ENCODE data around the gene SLC2A6. TPM values are rescaled to one million over a fixed set of nuclear protein-coding genes. Genes with fewer than 3 reads are reported as not detected.

Gene SLC2A6
- total and polyA plus RNA-seq, 2 donors from 2014 or later, result 2.5 to 5.8 TPM

DNA sequence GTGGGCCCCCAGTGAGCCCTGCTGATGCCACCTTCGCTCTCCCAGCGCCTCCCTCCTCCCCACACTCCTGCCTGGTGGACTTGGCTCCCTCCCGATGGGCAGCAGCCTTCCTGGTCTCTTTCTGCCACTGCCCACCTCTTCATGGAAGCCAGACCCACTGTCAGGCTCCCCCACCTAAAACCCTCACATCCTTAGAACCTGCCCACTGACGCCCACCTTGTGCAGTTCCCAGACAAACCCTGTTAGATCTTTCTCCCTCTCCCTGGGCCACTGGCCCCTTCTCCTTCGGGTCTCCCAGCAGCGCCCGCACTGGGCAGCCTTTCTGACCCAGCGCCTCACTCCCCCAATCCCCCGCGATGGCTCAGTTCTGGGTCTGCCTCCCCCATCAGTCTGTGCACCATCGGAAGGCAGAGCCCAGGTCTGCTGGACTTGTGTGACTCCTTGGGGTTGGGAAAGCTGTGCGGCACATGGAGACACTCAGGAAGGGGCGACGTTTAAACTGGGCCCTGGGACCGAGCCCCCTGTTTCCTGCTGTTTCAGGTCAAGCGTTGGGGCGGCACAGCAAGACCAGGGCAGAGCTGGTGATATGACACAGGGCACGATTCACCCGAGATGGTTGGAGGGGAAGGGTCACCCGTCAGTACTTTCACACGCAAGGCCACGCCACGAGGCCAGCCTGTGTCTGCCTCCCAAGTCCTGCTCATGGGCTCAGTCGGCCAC is 28.5 kb upstream of the SLC2A6 start:
- TF ChIP-seq, protein P1, sequence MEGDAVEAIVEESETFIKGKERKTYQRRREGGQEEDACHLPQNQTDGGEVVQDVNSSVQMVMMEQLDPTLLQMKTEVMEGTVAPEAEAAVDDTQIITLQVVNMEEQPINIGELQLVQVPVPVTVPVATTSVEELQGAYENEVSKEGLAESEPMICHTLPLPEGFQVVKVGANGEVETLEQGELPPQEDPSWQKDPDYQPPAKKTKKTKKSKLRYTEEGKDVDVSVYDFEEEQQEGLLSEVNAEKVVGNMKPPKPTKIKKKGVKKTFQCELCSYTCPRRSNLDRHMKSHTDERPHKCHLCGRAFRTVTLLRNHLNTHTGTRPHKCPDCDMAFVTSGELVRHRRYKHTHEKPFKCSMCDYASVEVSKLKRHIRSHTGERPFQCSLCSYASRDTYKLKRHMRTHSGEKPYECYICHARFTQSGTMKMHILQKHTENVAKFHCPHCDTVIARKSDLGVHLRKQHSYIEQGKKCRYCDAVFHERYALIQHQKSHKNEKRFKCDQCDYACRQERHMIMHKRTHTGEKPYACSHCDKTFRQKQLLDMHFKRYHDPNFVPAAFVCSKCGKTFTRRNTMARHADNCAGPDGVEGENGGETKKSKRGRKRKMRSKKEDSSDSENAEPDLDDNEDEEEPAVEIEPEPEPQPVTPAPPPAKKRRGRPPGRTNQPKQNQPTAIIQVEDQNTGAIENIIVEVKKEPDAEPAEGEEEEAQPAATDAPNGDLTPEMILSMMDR (IDR thresholded peaks at IDR 0.05; ENCODE audit: borderline replicate concordance, extremely low read depth, insufficient read depth), result no peak
- H3K9me3 ChIP-seq (ENCODE audit: control insufficient read depth in 2 of 3, insufficient read depth in 1 of 3, low read length in 3 of 3), result peaks cover 0 to 1% (median under 1%) of the 10 kb centered on the region in 3 donors
- H3K36me3 ChIP-seq (ENCODE audit: control insufficient read depth in 2 of 3, insufficient read depth in 3 of 3, low read length in 3 of 3), result no peaks in the 10 kb centered on the region
- no peak overlapping the region for H3K9ac ChIP-seq (ENCODE audit: low read length in 3 of 3)
- H3K4me3 ChIP-seq (ENCODE audit: low read length in 3 of 3), result no peak overlapping the region
- peaks cover 0 to 10% (median 9%) of the 10 kb centered on the region in 3 donors for H3K4me1 ChIP-seq (ENCODE audit: control insufficient read depth in 2 of 3, insufficient read depth in 2 of 3, low read depth in 1 of 3, low read length in 3 of 3)
- no peak for FAIRE-seq
- intact Hi-C loops (cut with DNase I), result no loop called here
- peak in 1 of 5 donors; percentile 66 for DNase-seq
- no peak overlapping the region for H3K27ac ChIP-seq (ENCODE audit: low read depth in 2 of 2, low read length in 2 of 2)
- no peaks in the 10 kb centered on the region for H3K27me3 ChIP-seq (ENCODE audit: control insufficient read depth, insufficient read depth, low read length)

DNA sequence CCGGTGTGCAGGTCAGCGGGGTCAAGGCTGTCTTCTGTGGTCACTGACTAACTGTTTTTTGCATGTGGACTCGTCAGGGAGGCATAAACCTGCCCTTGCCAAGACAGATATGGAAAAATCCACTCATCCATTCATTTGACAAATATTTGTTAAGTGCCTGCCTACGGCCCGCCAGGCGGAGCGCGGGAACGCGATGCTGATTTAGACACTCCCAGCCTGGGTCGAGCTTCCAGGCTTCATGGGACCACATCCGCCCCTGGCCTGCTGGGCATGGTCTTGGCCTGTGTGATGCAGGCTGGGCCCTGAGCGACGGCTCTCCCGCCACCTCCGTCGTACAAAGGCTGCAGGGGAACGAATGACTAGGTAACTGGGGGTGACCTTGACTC is 27.7 kb upstream of the SLC2A6 start:
- intact Hi-C loops (cut with DNase I), result no loop called here
- Histone ChIP-seq H3K27ac (ENCODE audit: low read depth in 2 of 2, low read length in 2 of 2) (no peak overlapping the region), H3K4me3 (ENCODE audit: low read length in 3 of 3) (no peak overlapping the region), H3K4me1 (ENCODE audit: control insufficient read depth in 2 of 3, insufficient read depth in 2 of 3, low read depth in 1 of 3, low read length in 3 of 3) (peaks cover 0 to 9% (median 7%) of the 10 kb centered on the region in 3 donors), H3K36me3 (ENCODE audit: control insufficient read depth in 2 of 3, insufficient read depth in 3 of 3, low read length in 3 of 3) (no peaks in the 10 kb centered on the region), H3K9ac (ENCODE audit: low read length in 3 of 3) (no peak overlapping the region), H3K9me3 (ENCODE audit: control insufficient read depth in 2 of 3, insufficient read depth in 1 of 3, low read length in 3 of 3) (peaks cover 0 to 9% (median 5%) of the 10 kb centered on the region in 3 donors), H3K27me3 (ENCODE audit: control insufficient read depth, insufficient read depth, low read length) (no peaks in the 10 kb centered on the region)
- TF ChIP-seq, protein P1 (IDR thresholded peaks at IDR 0.05; ENCODE audit: borderline replicate concordance, extremely low read depth, insufficient read depth), result no peak
- FAIRE-seq (no peak), DNase-seq (peak in 1 of 5 donors; percentile 92)

DNA sequence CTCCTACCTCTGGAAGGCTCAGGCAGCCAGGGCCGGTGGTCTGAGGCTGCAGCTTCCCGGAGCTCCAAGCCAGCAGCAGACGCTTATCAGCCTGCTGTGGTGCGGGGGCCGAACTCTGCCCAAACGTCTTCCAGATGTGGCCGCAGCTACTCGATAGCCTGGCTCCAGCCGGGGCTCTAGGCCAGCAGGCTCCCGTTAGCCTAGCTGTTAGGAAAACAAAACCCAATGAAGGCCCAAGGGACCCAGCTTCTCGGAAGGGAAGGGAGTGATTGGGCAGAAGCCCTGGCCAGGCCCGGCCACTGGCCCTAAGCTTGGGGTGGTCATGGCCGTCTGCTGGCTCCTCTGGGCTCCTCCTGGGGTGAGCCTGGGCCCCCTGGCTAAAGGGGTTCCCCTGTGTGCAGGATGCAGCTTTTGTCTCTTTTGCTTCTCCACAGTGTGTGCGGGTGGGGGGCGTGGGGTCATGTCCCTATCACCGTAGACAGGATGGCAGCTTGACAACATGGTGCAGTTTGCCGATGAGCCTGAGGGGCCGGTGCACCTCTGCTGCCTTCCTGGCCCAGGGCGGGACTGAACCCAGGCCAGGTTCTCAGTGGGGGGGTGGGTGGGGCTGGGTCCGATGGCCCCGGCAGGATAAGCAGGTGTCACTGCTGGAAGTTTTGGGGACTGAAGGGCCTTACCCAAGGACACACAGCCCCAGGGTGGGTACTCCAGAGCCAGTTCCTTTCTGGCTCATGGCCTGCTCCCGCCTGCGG is 27.2 kb upstream of the SLC2A6 start:
- peaks cover 0 to 12% (median 5%) of the 10 kb centered on the region in 3 donors for H3K9me3 ChIP-seq (ENCODE audit: control insufficient read depth in 2 of 3, insufficient read depth in 1 of 3, low read length in 3 of 3)
- no peak overlapping the region for H3K27ac ChIP-seq (ENCODE audit: low read depth in 2 of 2, low read length in 2 of 2)
- H3K4me1 ChIP-seq (ENCODE audit: control insufficient read depth in 2 of 3, insufficient read depth in 2 of 3, low read depth in 1 of 3, low read length in 3 of 3), result peaks cover 0 to 9% (median 7%) of the 10 kb centered on the region in 3 donors
- H3K27me3 ChIP-seq (ENCODE audit: control insufficient read depth, insufficient read depth, low read length), result no peaks in the 10 kb centered on the region
- H3K36me3 ChIP-seq (ENCODE audit: control insufficient read depth in 2 of 3, insufficient read depth in 3 of 3, low read length in 3 of 3), result no peaks in the 10 kb centered on the region
- DNase-seq, result peak in 3 of 5 donors; percentile 54 to 87 (median 77)
- H3K4me3 ChIP-seq (ENCODE audit: low read length in 3 of 3), result no peak overlapping the region
- H3K9ac ChIP-seq (ENCODE audit: low read length in 3 of 3), result no peak overlapping the region
- intact Hi-C loops (cut with DNase I), result no loop called here
- no peak for FAIRE-seq
- TF ChIP-seq, protein P1 (IDR thresholded peaks at IDR 0.05; ENCODE audit: borderline replicate concordance, extremely low read depth, insufficient read depth), result no peak

Data from kidney (tissue), 14 donors.